T-helper 9 cell (primary cell): ENCODE measurements around the gene TM4SF1.

Source experiments
- DNase-seq: peaks from one replicate; pipeline ENCODE4 v3.0.0-alpha.2; 2020

Gene TM4SF1

DNA sequence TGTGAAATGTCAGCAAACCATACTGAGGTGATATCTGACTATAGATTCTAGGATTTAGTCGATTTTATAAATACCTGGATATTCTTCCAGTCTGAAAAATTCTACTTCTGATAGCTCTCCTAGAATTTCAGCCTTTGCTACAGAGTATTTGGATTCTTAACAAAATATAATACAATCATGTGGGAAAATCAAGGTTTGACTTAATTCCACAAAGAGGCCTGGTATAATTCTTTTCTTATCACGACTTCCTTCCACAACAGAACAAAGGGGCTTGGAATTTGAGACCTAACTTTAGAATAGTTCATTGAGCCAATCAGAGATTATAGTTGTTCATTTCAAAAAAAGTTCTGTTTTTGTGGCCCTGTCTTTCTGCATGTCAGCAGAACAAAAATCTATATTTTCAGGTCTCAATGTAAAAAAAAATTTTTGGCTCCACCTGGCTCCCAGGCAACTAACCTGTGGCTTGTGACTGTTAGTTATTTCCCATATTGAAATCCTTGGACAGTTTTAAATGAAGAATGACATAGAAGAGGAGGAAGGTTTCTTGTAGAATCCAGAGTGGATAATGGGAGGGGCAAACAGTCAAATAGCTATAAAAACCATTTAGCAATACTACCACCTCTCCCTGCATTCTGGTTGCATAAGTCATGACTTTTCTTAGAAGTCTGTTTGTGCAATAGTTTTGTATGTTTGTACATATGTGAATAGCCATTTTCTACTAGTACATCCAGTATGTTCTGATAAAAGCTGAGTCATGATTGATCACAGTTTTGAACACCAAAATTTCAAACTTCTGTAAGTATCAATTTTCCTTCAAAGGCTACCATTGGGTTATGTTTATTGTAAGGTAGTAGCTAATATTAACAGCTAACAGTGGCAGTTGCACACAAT, 4.0 kb downstream of the TM4SF1 start:
- DNase-seq, result no peak

DNA sequence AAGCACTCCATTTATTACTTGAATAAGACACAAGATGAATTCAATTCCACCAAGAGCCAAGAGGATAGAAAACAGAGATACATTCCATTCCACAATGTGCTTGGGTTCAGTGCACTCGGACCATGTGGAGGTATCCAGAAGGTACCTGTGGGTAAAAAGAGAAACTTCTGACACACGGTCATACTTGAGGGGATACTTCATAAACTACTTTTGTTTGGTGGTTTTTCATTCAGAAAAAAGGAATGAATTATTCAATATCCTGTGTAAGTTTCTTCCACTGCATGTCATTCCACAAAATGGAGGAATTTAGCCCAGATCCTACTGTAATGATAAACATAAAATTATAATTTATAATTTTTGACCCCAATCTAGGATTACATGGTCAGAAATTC, 5.7 kb downstream of the TM4SF1 start:
- no peak for DNase-seq

DNA sequence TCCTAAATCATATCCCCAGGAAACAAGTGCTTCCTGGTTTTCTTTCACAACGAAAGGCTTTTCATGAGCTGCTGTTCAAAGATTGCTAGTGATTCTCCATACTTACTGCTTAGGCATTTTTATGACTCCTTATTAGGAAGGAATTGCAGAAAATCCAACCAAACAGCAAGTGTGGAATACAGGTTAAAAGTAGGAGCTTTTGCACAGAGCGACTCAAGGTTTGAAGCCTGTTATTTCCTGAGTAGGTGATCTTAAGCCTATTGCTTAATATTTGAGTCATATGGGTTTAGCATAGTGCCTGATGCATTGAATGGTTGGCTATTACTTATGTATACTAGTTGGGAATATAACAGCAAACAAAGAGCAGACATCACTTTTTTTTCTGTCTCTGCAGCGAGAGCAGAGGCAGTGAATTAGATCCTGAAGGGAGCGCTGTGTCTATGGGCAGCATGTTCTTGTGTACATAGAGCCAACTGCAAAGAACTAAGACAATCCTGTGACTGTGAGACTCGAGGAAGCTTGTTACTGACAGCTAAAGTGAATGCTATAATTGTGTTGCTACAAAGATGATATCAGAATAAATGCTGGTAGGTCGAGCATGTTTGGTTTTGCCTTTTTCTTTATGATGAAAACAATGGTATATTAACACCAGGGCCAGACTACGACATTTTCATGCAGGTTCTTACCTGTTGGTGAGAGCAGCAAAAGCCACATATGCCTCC, 6.3 kb downstream of the TM4SF1 start:
- no peak for DNase-seq

DNA sequence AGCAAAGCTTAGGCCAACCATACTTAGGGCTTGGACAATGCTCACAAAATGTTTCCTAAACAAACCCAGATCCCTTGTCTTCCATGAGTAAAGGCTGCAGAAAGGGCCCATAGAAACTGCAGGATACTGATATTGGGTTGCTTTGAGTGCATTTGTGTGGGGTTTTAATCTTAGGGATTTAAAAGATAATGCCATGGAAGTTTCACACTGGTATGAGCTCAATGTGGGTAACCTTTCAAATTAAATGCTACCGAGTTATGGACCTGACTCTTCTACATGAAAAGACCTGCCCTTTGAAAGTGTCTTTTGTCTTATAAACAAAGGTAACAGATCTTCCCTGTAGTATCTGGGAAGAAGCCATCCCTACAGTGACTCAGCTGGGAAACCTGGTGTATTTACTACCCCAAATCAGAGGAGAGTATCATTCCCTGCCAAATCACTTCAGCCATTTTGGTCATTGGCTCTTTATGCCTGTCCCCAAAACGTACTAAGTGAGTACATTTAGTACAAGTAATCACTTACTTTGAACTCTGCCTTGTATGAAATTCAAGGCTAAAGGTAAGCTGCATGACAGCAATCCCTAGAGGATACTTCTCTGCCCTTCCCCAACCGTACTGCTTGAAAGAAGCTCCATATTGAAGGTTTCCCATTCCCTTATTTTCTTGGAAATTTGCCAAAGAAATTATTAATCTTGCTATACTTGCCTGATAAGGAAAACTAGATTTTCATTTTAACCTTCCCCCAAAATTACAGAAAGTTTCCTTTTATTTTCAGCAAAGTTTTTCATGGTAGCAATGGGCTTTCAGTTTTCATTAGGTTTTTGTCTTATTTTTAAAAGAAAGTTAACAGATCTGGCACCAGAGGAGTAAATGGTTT, 7.2 kb downstream of the TM4SF1 start:
- no peak for DNase-seq

DNA sequence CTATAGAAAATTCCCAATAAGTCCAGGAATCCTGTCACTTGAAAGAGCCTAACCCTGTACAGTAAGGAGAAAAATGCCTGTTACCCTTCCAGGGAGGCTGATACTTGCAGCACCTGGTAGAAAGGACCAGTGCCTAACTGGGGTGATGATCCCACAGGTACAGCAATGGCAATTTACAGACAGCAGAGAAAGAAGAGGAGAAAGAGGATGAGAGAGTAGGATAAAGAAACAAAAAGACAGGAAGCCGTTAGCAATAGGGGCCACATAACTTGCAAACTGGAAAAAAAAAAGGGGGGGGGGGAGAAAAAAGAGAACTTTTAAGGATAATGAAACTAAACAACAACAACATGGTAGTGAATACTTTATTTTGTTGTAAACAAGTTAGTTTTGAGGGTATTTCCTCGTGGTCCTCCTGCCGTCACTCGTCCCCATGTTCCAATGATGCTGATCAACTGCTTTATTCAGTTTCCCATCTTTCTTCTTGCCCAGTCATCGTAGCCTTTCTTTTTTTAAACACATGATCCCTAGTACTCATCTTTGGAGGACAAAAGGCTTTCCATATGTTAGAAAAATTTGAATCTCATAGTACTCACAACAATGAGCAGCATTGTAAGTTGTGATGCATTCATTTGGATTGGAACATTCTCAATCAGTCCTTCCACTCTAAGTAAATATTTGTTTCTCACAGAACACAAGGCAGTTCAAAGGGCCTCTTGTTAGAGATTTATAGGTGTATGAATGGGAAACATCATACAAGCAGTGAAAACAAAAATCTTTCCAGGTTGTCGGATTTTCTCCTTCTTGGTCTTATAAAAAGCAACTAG, 8.6 kb downstream of the TM4SF1 start:
- no peak for DNase-seq

DNA sequence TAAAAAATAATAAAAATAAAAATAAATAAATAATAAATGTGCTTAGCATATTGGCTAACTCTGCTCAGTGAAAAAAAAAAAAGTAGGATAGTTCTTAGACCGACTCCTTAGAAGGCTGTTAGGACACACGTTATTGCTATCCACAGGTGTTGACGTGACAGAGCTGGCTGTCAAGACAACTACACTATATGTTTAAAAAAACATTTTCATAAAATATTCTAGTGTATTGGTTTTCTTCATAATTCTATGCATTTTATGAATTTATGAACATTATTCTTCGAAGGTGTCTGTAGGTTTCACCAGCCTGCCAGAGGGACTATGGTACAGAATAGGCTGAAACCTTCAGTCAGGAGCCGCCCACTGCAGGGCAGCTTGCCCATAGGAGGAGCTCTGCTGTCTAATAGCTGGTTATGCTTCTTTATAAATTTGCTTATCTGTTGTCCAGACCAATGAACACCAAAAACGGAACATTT, 9.2 kb downstream of the TM4SF1 start:
- DNase-seq, result no peak

DNA sequence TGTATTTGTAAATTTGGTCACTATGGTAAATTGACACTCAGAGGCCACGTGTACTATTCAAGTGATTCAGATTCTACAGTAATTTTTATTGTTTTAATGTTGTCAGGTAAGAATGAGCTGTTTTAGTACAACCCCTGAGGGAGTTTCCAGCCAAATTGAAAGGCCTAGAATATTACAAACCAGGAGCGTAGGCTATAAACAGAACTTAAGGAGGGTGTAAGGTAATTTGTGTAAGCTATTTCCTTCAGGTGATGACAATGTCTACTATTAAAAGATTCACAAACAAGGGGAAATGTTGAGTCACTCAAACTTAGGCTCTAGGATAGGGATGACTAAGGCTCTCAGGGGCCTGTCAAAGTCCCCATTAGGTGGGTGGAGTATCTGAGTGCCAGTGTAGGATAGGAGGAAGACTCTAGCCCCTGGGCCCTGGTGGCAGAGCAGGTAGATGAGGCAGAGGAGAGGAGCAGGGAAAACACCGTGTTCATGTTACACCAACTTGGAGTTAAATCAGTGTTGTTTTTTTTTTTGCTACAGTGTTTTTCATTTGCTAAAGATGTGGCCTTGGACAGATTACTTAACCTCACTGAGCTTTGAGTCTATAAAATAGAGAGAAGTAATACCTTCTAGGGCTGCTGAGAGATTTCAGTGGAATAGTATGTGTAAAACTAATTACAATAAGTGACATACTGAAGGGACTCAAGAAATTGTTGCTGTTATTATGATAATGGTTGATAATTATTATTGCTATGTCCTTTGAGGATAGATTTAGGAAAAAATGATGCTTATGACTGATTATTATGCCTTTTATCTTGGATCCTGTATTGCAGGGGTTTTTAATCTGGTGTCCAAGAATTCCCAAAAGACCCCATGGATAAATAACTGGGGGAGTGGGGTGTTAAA, 10.3 kb downstream of the TM4SF1 start:
- no peak for DNase-seq

DNA sequence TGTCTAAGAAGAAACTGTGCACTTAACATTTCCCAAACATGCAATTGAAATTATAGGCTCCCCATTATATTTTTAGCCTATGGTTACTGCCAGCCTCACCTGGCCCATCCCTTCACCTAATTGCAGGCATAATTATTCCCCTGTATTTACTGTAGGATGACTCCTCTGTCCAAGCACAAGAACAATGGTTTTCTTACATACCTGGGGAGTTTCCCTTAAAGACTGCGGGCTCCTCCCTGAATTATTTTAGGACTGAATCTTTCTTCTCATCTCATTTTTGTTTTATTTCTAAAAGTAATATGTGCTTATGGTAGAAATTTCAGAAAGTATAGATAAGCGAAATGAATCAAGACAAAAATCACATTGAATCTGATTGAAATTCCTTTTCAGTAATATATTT, 11.4 kb downstream of the TM4SF1 start:
- DNase-seq, result no peak

DNA sequence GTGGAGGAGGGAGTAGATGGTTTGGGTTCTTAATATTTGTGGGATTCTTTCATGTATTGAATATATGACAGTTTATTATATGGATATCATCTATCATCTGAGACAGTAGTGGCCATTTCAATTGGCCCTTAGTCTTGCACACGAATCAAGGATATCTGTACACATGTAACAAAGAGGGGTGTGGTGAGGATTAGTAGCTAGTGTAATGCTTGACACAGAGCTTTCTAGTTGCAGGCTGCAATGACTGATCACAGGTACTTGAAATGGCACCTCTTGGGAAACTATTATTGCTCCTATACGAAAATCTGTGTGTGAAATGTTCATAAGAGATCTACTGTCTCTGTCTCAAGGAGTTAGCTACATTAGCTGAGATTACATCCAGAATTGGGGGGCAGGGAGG, 12.8 kb downstream of the TM4SF1 start:
- DNase-seq, result no peak

DNA sequence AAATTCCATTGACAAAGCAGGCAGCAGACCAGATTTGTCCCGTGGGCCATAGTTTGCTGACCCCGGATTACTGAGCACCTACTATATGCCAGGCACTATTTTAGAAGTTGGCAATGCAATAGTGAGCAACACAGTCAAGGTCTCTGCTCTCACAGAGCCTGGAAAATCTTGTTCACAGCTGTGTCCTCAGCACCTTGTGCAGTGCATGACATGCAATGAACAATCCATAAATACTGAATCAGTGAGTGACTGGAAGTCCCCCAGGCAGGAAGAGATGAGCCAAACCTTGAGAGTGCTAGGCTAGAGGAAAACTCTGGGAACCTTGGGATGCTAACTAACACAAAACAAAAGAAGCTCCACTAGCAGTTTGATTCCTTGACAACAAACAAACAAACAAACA, 14.4 kb downstream of the TM4SF1 start:
- no peak for DNase-seq

DNA sequence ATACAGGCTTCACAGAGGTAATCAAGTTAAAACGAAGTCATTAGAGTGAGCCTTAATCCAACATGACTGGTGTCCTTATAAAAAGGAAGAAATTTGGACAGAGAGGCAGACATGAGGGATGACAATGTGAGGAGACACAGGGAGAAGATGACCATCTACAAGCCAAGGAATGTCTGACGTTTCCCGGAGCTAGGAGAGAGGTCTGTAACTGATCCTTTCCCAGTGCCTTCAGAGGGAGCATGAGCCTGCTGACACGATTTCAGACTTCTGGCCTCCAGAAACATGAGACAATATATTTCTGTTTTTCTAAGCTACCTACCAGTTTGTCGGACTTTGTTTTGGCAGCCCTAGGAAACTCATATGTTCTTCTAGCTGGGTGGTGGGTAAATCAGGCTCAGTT, 15.1 kb downstream of the TM4SF1 start:
- DNase-seq, result no peak

DNA sequence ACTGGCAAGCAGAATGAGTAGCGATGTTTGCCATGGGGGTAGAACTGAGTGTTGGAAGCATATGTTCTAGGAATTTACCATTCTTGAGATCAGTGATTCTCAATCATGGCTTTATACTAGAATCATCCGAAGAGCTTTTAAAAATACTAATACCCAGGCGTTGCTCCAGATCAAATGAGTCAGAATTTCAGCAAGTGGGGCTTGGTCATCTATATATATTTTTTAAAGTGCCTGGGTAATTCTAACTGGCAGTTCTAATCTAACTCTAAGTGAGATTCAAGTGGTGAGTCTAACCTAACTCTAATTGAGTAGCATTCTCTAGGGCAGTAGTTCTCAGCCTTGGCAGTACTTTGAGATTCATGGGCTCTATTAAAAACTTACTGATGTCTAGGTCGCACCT, 20.8 kb downstream of the TM4SF1 start:
- DNase-seq, result no peak

DNA sequence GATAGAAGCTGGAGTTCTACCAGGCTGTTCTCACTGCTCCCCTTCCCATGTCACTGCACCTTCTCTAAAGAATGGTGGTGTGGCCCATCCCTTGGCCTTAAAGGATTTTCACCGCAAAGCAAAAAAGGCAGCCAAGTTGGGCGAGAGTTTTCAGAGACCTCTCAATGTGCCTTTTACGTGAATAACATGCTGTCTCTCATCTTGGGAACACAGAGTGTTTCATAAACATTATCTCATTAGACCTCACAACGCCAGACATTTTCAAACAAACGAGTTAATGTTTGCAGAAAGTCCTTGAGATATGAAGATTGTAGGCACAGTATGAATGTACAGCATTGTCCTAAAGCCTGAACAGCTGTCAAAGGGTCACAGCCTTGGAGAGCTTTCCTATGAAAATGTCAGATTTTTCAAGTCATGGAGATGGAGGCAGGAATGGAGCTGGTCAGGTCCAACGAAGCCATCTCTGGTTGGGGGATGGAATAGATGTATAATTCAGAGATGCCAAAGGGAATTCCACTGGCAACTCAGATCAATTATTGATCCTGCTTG, 21.3 kb downstream of the TM4SF1 start:
- no peak for DNase-seq

DNA sequence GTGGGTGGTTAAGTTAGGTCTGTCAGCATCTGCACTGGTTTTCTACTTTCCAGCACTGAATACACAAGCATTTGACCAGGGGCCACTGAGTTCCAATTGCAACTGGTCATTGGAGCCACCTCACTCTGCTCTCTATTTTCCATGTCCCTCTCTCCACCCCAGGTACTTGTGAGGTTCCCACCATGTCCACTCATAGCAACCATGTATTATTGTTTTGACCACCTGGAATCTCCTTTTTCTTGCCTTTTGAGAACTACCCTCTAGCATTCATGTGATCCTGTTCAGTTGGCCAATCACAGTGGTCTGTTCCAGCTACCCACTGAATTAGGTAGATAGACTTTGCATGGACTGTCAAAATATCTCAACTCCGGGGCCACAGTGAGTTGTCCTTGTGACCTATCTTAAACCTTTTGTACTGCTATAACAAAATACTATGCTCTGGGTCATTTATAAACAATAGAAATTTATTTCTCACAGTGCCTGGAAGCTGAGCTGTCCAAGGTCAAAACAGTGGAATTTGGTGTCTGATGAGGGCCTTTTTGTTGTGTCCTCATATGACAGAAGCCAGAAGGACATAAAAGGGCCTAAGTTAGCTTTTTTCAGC, 23.8 kb downstream of the TM4SF1 start:
- DNase-seq, result no peak

DNA sequence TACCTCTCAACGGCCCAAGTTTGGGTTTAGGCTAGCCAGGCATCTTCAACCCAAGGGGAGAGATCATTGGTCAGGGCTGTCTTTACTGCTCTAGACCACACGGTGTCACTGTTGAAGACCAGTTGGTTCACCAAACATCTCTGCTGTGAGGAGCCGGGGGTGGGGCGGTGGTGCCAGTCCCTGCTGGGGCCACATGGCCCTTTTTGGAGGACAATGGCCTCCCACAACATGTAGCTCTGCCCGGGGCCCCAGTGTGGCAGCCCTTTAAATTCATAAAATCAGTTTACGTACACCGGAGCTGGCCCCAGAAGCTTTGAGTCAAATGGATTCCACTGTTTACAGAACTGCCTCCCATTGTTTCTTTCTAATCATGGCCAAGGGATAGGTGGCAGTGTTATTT, 24.9 kb downstream of the TM4SF1 start:
- DNase-seq, result no peak

DNA sequence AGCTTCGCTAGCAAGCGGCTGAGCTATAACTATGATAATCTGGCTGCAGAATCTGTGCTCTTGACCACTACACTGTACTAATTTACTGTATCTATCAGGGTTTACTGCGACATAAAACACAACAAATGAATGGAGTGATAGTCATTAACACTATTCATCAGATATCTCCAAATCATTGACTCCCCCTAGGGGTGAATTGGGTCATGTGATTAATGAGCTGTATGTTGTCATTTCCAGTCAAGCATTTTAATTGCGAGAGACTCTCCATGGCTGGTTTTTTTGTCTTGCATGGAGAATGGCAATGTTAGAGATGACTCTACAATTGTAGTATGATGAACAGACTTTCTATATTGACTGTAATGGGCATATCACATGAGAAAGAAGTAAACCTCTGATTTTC, 33.5 kb downstream of the TM4SF1 start:
- no peak for DNase-seq

DNA sequence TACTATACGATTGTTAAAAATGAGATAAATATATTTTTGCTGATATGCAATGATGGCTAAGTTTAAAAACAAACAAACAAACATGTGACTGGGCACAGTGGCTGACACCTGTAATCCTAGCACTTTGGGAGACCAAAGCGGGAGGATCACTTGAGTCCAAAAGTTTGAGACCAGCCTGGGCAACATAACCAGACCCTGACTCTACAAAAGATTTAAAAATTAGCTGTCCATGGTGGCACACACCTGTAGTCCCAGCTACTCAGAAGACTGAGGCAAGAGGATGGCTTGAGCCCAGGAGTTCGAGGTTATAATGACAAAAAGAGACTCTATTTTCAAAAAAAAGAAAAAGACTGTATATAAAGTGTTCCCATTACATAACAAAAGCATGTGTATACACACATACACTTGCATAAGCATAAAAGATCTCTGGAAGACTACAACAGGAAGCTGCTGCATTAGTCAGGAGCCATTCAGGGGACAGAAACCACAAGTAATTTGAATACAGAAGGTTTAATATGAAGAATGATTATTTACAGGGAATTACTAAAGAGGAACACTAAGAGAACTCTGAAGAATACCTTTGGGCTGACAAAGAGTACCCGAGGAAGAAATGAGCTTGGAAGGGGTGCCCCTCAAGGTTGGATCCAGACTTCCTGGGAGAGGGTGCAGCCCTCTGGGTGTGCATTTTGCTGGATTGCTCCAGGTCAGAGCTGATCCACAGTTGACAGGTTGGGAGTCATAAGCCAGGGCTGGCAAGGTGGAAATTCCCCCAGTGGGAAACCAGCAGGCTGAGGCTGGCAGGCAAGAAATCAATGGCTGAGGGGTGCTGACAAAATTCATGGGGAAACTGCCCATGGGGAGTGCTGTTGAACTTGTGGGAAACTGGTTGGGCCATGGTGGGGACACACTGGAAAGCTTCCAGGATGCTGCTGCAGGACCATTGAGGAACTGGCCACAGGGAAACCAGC, 34.8 kb downstream of the TM4SF1 start:
- DNase-seq, result no peak

DNA sequence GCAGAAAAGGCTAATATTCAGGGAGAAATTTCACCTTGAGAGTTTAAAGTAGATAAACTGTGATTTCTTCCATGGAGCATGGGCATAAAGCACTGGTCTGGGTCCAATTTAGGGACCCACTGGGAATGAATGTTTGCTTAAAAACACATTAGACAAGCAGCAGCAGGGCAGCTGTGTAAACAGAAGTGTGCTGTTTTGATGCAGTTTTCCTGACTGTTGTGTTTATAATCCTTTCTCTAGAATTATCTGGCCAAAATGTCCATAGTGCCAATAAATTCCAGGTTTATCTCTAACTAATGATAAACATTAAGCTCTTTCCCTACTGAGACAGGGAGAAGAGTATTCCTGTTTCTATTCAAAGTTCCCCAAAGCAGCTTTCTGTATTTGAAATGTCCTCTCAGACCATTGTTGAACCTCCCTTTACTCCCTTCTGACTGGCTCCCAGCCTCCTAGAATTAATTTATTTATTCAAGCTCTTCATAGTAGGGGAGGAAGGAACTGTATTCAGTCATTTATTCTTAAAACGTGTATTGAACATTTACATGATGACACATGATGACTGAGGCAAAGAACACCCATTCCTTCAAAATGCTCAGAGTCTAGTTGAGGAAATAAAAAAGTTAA, 37.0 kb downstream of the TM4SF1 start:
- DNase-seq, result no peak

DNA sequence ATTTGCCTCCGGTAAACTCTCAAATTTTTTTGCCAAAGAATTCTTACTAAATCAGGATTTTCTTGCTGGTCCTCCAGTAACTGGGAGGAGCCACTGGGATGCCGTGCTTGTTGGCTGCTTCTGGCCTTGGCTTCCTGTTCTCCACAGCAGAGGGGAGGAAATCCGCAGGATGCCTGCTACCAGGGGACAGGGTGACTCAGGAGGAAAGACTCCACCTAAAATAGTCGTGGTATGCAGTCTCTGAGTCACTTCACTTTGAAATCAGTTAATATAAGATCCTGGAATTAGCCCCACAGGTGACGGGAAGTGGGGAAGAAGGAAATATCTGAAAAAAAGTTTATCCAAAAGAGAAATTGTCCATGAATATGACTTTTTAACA, 37.5 kb downstream of the TM4SF1 start:
- no peak for DNase-seq
